ENCODE results near the gene RNF112.

DNA sequence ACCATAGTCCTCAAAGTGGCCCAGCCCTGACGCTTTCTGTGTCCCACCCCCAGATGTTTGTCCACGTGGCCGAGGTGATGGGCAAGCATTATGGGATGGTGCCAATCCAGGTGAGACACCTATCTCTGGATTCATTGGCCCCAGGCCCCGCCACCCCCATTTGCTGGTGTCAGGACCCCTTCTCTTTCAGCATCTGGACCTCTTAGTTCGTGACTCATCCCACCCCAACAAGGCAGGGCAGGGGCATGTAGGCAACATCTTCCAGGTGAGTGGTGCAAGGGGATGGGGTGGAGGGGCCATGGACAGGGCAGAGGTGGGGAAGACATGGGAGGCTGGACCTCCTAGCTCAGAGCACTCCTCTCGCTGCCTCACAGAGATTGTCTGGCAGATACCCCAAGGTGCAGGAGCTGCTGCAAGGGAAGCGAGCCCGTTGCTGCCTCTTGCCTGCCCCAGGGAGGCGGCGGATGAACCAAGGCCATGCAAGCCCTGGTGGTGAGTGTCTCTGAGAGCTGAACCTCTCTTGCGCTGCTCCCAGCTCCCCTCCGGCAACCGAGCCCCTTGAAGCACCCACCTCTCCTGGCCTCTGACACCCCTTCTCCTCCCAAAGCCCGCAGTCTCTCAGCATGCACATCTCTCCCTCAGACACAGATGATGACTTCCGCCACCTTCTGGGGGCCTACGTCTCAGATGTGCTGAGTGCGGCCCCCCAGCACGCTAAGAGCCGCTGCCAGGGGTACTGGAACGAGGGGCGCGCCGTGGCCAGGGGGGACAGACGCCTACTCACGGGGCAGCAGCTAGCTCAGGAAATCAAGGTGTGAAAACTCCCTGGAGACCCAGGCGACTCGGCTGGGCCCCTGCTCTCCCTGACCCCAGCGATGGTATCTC, 3.6 kb downstream of the RNF112 start:
- TF ChIP-seq CTCF (IDR thresholded peaks at IDR 0.05) (no peak), POLR2A (IDR thresholded peaks at IDR 0.05) (no peak)
